Fibroblast of the conjunctiva (primary cell): ENCODE data around the gene SERPING1.
"Not testable (repeated sequence)": the region's sequence is repeated elsewhere in the genome, so short reads cannot be mapped to it uniquely, and the experiment has no call there.

Experiments used
- DNase-seq: peaks from one replicate; pipeline ENCODE4 v3.0.0-alpha.2; 2010; ENCODE audit warnings: low read depth

Gene SERPING1

DNA sequence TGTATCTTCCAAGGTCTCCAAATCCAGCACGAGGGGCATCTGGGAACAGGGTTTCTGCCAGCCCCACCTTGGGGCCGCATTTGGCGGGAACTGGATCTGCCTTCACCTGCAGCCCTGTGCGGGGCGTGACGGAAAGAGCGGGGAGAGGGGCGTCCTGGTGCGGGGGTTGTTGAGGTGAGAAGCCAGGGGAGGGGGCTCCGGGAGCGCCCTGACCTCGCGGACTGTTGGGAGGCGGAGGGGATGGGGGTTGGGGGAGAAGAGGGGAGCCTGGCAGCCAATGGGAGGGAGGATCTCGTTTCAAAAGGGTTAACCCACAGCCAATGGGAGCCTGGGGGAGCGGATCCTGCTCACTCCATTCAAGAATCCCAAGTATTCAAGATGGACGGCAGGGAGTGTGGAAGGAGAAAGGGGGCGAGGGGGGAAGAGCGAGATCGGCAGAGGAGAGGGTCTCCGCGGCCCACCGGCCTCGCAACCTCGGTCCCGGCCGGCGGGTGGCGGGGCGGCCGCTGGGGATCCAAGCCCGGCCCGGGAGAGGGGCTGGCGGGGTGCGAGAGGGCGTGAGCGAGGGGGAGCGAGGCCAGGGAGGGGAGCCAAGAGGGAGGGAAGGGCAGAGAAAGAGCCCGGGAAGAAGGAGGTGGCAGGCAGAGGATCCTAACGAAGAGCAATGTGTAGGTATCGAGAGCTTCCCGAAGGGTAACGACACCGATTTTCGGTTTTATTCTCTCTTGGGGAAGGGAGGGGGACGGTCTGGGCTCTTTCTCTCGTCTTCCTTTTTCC, 40.7 kb downstream of the SERPING1 start:
- peak; percentile 82 for DNase-seq

DNA sequence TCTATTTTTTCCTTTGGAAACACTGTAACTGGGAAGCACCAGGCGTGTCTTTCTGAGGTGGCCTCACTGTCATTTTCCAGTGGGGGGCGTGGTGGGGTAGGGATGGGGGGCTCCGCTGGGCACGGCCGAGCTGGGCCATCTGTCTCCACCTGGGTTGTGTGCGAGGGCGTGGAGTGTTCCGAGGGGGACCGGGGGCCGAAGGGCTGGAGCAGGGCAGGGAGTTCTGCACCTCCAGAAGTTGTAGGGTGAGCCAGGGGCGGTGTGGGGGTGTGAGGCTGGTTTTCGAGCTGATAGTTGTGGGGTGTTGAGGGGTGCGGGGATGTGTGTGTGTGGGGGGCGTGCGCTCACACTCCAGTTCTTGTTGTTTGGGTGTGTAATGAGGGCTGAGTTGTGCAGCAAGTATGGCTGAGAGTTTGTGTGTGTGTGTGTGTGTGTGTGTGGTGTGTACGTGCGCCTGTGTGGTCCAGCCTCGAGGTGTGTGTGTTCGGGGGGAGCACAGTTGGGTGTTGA, 41.4 kb downstream of the SERPING1 start:
- DNase-seq = no peak

DNA sequence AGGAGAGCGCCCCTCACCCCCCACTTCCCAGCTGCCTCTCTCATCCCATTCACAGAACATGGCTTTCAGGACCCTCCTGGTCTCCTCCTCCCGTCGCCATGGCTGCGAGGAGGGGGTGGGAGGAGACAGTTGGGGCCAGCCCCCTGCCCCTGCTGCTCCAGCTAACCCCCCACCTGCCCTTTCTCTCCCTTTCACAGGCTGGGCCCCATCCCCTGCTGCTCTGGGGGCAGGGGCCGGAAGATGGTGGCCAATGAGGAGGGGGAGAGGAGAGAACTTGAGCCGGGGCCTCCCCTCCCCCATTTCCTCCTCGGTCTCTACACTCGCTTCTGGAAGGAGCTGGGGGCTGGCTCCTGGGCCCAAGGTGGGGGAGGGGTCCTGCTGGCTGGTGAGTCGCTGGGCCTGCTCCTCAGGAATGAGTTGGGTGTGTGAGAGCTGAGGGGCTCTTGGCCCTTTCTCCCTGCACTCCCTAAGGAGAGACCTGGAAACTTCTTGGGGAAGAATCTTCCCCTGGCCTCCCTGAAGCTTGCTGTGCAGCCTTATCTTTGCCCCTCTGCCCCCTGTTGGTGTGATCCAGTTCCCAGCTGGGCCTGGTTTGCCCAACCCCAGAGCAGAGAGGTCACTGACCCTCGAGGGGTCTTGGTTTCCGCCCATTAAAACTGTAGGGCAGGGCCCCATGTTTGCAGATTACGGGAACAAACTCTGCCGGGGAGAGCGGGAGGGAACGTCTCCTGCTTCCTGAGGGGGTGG, 42.0 kb downstream of the SERPING1 start:
- DNase-seq = peak; percentile 43

DNA sequence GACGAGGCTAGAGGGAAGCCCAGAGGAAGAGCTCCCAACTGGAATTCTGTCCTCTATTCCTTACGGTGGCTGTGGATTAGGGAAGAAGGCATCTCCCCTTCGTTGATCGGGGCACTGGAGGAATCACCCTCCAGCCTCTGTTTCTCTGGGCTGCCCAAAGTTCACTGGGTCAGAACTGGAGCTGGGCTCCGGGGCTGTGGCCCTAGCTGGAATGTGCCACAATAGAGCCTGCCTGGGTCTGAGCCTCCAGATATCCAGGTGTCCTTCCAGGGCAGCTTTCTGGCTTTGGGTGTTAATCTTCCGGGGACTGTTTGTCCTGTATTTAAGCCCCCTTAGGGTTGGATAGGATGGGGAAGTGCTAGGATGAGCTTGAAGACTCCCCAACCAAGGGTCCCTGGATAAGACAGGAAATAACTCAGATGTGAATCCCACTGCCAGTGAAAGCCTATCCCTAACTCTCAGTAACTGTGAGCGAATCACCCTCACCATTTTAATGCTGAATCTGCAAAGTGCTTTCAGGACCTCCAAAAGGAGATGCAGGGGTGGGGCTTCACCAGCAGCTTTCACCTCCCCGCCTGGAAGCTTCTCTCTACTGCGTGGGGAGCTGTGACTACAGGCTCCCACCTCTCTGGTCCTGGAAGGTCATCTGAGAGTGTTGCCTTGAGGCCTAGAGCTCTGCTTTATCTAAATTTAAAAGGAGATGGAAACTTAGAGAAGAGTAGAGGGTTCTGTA, 42.7 kb downstream of the SERPING1 start:
- DNase-seq = no peak

DNA sequence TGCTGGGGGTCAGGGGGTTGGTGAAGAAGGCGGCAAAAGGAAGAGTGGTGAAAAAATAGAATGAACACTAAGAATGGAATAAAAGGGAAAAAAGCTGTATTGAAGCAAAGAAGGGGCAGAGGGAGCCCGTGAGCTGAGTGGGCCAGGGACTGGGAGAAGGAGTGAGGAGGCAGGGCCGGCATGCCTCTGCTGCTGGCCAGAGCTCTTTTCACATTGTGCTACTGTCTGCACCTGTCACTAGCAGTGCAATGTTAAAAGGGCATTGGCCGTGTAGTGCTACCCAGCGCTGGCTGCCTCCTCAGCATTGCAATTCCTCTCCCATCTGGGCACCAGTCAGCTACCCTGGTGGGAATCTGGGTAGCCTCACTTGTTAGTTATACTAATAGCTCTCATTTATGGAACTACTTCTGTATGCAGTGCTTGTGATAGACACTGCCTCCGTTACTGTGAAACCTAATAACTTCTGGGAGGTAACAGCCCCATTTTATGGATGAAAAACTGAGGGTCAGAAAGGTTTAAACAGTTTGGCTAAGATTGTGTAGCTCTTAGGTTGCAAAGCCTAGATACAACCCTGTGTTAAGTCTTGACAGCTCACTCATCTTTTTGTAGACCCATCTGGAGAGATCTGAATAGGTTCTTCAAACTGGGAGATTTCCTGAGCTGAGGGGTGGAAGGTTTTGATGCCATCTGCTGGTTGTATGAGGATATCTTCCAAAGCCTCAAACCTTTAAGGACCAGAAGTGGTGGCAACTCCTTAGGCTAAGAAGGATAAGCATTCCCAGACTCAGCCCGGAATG, 43.7 kb downstream of the SERPING1 start:
- peak; percentile 65 for DNase-seq

DNA sequence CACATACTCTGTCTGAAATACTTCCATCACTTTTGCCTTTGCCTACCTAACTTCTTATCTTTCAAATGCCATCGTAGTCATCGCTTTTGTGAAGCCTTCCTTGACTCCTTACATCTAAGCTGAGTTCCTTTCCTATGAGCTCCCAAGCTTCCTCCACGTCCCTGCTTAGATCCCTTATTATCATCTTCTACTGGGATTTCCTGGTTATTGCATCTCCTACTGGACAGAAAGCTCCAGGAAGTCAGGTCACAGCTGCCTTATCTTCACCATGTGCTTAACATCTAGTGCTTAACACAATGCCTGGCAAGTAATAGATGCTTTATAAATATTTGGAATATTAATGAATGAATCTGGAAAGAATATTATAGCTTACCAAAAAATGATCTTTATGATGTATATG, 46.3 kb downstream of the SERPING1 start:
- no peak for DNase-seq

DNA sequence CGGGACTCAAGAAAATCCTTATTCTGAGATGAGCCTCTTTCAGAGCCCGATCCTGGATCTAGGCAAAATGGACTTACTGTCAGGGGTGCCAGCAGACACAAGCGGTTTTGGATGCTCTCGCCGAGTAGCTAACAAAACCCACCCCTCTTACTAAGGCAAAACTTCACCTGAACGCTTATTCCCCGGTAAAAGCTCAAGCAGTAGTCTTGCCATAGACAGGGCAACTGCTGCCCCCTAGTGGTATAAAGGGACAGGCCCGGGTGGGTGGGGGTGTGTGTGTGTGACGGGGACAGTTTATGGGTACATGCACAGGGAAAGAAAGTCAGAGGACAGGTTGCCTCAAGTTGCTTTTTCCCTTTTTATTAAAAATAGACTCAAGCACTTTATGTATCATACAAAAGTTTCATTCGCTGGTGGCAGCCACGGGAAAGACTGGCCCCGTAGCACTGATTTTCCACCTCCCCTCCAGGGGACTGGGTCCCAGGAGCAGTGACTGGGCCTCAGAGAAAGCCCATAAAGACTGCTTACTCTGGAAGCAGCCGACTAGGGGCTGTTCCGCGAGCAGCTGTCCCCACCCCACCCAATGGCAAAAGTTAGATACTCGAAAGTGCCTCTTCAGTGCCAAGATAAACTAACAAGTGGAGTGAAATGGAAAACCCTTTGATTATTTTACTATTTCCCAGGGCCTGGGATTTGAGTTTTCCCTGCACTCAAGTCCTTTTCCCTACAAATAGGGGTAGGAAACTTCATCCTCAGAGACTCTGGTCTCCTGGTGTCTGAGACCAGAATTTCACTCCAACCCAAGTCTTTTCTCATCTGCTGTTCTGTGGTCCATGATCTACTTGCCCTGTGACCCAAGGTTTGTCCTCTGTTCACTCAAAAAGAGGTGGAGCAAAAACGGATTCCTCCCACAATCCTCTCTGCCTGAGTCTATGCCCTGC, 47.5 kb downstream of the SERPING1 start:
- no peak for DNase-seq

DNA sequence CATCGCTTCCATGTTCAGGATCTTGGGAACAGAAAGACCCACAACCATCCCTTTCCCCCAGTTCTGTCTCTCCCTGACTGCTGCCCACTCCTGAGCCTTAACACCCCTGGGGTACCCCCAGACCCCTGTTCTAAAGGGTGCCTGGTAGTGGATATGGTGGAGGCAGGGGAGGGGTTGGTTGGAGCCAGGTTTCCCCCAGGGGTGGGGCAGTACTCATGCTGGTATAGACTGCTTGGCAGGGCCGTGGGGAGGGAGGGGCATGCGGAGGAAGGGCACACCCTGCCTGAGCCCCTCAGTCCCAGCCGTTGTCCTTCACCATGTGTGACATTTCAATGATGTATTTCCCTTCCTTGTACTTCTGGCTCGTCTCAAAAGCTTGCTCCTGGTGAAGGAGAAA, 48.2 kb downstream of the SERPING1 start:
- DNase-seq = no peak

DNA sequence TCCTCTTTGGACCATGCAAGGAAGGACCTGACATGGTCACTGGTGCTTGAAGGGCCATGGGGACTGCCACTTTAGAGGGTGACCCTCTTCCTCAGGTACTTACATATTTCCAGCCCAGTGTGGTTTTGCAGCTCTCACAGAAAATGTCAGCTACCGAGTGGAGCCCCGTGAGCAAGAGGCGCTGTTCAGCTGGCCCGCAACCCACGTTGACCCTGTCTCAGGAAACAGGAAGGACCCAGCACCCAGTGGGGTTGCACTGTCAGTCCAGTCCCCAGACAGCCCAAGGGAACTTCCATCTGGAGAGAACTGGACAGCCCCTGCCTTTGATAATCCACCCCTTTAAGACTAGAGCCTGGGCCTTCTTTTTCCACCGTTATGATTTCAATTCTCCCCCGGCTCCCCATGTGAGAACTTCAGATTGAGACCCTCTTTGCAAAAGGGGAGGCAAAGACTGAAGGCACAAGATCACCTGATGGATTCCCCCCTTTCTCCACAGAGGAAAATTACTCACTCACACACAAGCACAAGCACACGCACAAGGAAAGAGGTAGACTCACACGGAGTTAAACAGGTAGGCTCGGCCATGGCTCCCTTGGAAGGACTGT, 48.8 kb downstream of the SERPING1 start:
- DNase-seq = no peak

DNA sequence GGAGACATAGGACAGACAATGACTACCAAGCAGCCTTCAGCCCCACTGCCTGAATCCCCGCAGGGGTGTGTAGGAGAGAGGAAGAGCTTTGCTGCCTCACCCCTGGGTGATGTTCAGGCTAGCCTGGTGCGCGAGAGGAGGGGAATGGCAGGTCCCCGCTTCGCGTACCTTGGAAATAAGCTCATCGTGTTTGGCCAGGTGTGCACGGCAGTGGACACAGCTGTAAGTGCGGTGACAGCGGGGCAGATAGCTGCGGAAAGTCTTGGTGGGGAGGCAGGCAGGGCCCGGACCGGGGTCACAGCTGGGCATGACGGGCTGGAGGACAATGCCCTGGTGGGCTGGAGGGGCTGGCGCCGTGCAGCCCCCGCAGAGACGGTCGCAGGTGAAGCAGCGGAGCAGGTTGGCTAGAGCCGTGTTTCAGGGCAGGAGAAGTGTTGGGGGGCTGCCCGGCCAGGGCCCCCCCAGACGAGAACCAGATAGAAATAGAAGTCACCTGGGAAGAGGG, 49.4 kb downstream of the SERPING1 start:
- DNase-seq = no peak

DNA sequence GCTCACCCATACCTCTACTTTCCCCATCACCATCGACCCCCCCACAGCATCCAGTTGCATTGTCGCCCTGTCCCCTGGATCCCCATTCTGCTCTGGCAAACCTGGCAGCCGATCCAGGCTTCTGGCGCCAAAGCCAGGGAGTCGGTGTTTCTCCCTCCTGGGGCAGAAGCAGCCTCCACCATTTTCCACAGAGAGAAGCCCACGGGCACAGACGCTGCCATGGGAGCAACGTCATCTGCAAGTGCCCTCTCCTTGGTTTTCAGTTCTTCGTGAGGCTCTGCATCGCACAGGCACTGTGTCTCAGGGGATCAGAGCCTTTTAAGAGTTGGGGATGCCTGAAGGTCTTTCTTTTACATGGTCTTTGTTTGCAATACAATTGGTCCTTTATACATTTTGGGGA, 49.9 kb downstream of the SERPING1 start:
- no peak for DNase-seq

DNA sequence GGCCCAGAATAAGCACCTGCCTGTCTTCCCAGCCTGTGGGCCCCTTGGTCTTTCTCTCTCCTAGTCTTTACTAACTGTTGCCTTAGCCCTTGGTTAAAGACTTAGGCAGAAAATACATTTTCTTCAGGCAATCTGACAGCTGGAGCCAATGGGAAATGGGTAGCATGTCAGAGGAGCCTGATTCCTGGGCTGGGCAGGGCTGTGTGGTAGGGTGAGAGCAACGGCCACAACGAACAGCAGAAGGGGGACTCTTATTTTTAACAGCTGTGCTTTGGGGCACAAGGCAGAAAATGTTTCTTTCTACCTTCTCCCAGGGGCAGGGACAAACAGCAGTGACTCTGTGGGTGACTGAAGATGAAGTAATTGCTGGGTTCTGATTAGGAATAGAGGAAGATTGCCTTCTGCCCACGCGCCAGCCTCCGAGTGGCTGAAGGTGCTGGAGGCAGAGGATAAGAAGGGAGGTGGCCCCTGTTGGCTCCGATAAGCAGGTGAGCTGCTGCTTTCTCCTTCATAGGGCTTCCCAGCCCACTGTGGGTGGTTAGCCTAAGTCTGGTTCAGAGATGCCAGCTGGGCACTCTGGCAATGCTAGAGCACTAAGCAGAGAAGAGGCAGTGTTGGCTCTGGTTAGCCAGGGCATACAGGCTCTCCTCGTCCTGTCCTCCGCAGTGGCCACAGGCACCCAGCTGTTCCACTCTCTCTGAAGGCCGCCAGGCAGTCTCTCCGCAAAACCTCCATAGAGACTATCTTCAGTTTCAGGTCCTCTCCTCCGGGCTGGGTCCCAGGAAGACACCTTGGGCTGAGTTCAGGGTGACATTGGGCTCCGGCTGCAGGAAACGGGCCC, 50.7 kb downstream of the SERPING1 start:
- no peak for DNase-seq

DNA sequence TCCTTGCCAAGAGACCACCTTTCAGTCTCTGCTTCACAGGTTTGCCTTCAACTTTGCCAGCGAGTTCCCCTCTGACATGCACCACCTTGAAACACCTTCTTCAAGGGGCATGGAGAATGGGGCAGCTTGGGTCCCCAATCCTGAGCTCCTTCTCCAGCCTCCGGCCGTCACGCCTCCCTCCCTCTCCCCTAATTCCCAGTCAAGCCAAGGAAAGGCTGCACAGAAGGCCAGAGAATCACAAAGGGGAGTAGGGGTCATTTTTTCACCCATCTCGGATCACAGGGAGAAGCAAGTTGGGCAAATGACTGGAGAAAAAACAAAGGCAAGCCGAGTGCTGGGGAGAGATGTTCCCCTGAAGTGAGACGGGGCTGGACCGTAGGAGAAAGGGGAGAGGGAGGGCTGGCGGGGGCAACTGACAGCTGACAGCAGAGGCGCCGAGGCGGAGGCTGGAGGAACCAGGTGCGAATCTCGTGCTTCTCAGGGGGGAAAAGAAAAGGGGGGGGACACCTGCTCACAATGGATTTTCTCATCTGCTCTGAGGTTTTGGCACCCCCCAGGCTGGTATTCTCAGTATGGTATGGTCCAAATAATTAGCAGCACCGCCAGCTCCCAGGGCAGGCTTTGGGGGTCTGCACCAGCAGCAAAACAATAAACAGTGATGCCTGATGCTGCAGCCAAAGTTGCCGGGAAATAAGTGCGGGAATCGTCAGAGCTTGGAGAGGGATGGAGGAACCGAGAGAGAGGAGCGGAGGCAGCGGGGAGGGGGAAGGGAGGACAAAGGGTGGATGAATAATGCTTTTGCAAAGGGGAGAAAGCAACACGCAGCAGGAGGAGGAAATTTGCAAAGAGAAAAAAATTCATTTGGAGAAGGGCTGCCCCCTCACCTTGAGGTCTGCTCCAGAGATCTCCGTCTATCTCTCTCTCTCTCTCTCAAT, 51.6 kb downstream of the SERPING1 start:
- DNase-seq = no peak

DNA sequence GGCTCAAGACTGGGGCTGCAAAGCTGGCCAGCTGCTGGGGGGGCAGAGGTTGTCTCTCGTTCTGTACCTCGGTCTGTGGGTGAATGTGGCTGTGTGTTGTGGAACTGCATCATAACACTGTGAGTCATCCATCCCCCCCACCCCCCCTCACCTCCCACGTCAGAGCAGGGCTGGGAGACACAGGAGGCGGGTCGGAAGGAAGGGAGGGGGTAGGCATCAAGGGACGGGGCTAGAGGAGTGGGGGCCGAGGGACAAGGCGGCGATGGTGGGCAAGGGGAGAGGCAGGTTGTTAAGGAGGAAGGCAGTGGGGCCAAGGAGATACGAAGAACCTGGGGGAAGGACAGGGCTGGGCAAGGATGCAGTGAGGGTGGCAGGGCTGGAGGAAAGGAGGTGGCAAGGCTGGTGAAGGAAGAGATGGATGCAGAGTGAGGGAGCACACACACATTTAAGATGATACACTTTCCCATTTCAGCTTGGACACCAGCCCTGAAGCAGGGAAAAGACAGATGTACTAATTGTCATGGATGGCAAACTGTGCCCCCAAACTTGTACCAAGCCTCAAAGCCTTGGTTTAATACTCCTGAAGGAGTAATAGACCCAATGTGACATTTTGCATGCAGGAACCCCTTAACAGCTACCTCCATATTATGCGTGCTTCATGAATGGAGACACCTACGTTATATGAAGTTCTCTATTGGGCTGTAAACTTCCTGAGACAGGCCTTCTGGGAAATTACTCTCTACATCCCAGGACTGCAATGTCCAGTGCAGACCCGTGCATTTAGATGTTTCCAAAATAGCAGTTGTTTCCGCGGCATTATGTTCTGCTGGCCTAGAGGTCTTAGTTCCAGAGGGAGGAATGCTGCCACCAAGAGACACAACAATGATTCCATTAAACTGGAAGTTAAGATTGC, 52.6 kb downstream of the SERPING1 start, which contains the start of gene YPEL4:
Gene YPEL4 (minus strand): TSS at position 87 of the 913 bp plus-strand sequence. CDS start 2,805 bp downstream, outside the sequence.
- DNase-seq = peak; percentile 60

DNA sequence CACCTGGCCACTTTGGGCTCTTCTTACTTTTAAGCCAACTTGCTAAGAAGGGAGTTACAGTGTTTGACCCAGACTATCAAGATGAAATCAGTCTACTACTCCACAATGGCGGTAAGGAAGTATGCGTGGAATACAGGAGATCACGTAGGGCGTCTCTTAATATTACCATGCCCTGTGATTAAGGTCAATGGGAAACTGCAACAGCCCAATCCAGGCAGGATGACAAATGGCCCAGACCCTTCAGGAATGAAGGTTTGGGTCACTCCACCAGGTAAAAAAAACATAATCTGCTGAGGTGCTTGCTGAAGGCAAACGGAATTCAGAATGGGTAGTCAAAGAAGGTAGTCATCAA, 53.2 kb downstream of the SERPING1 start:
- no peak for DNase-seq

DNA sequence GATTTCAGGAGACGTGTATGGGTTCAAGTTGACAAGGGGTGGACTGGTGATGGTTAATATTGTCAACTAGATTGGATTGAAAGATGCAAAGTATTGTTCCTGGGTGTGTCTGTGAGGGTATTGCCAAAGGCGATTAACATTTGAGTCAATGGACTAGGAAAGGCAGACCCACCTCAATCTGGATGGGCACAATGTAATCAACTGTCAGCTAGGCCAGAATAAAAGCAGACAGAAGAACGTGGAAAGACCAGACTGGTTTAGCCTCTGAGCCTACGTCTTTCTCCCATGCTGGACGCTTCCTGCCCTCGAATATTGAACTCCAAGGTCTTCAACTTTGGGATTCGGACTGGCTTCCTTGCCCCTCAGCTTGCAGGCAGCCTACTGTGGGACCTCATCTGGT, 53.9 kb downstream of the SERPING1 start:
- DNase-seq = no peak

DNA sequence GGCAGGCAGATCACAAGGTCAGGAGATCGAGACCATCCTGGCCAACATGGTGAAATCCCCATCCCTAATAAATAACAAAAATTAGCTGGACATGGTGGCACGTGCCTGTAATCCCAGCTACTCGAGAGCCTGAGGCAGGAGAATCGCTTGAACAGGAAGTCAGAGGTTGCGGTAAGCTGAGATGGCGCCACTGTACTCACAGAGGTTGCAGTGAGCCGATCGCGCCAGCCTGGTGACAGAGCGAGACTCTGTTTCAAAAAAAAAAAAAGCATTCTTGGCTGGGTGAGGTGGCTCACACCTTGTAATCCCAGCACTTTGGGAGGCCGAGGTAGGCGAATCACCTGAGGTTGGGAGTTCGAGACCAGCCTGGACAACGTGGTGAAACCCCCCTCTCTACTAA, 54.7 kb downstream of the SERPING1 start:
- DNase-seq = not testable (repeated sequence)
